ENCODE results near the gene METTL1.

- TF ChIP-seq CTCF (IDR thresholded peaks at IDR 0.05; ENCODE audit: insufficient read depth, low read length) (no peak), GABPA (IDR thresholded peaks at IDR 0.05; ENCODE audit: low read depth) (no peak), POLR2AphosphoS5 (IDR thresholded peaks at IDR 0.05; ENCODE audit: low read depth) (no peak)
These were observed 34.1 kb downstream of the METTL1 start for GRCh38 chr12:57737467-57738460.

Data from HL-60 (cell line).